Natural killer cell (primary cell): ENCODE data around the gene FAHD2A. TPM values are rescaled to one million over a fixed set of nuclear protein-coding genes. Genes with fewer than 3 reads are reported as not detected.

Experiments
- ATAC-seq, 3 donors: fragments of 150-1000 bp in 2 of 3; fragments of 200-7000 bp in 1 of 3; cut with Tn5 transposase; 1 replicate in 1 of 3; 2 replicates in 2 of 3; pipeline ENCODE4 v1.10.0; 2021; ENCODE audit warnings: mild to moderate bottlenecking in 2 of 3, moderate library complexity in 2 of 3
- DNase-seq, 2 donors: peaks; one replicate each; pipeline versions ENCODE4 v3.0.0 to v3.0.0-alpha.2; 2013 to 2021; ENCODE audit warnings: mixed read lengths in 1 of 2
- H3K27ac ChIP-seq: one replicate; pipeline ENCODE4 v1.5.1; 2013; ENCODE audit warnings: mild to moderate bottlenecking, low read length
- H3K27me3 ChIP-seq: one replicate; pipeline ENCODE4 v1.6.1; 2013; ENCODE audit warnings: low read length; ENCODE audit not compliant: control insufficient read depth, insufficient read depth
- H3K36me3 ChIP-seq: one replicate; pipeline ENCODE4 v1.6.1; 2013; ENCODE audit warnings: low read length; ENCODE audit not compliant: control insufficient read depth, insufficient read depth
- H3K4me1 ChIP-seq: one replicate; pipeline ENCODE4 v1.6.1; 2013; ENCODE audit warnings: low read length; ENCODE audit not compliant: control insufficient read depth, insufficient read depth
- H3K4me3 ChIP-seq: one replicate; pipeline ENCODE4 v1.5.1; 2013; ENCODE audit warnings: low read length
- H3K9me3 ChIP-seq: one replicate; pipeline ENCODE4 v1.6.1; 2013; ENCODE audit warnings: low read length; ENCODE audit not compliant: control insufficient read depth, insufficient read depth
- H3K27ac Mint-ChIP-seq, 2 donors: one replicate each; pipeline ENCODE4 v1.8.0; 2022; ENCODE audit warnings: mild to moderate bottlenecking in 2 of 2, mixed read lengths in 2 of 2, moderate library complexity in 1 of 2
- H3K27me3 Mint-ChIP-seq, 2 donors: one replicate each; pipeline ENCODE4 v1.8.0; 2022; ENCODE audit warnings: low read depth in 2 of 2, mixed read lengths in 2 of 2
- H3K36me3 Mint-ChIP-seq: one replicate; pipeline ENCODE4 v1.8.0; 2022; ENCODE audit warnings: mixed read lengths
- H3K4me1 Mint-ChIP-seq, 2 donors: one replicate each; pipeline ENCODE4 v1.8.0; 2022; ENCODE audit warnings: mixed read lengths in 2 of 2
- H3K4me3 Mint-ChIP-seq: one replicate; pipeline ENCODE4 v1.8.0; 2022; ENCODE audit warnings: mild to moderate bottlenecking, moderate library complexity, mixed read lengths
- H3K9me3 Mint-ChIP-seq, 2 donors: one replicate each; pipeline ENCODE4 v1.8.0; 2022; ENCODE audit warnings: mixed read lengths in 2 of 2
- WGBS: methylation state at CpG from one replicate; pipeline ENCODE4 v1.1.7; 2013; ENCODE audit warnings: missing lambda C conversion rate; ENCODE audit not compliant: insufficient coverage; 5-methylcytosine and 5-hydroxymethylcytosine counted together
- intact Hi-C: fragments of 100-400 bp; cut with micrococcal nuclease; formaldehyde crosslinking; loops from one replicate; pipeline ENCODE4 v1.14.2; 2022
- total RNA-seq, 4 donors: library from RNA; stranded (reverse); fragments of 120-200 nt in 1 of 4; gene quantifications; one replicate each; pipeline versions ENCODE4 v1.2.3 to v1.2.4, GENCODE V29; 2013 to 2022
- TF ChIP-seq, protein P1 (sequence below): fragments of 200-600 bp; IDR thresholded peaks from one replicate; pipeline ENCODE4 v1.8.0; 2022; ENCODE audit warnings: antibody characterized with exemption

The FAHD2A gene
- total RNA-seq, 3 donors from 2014 or later (not counting 1 experiment from before 2014, with no cell fraction given): 21.6 to 25.4 (median 22.0) TPM

- TF ChIP-seq, protein P1, sequence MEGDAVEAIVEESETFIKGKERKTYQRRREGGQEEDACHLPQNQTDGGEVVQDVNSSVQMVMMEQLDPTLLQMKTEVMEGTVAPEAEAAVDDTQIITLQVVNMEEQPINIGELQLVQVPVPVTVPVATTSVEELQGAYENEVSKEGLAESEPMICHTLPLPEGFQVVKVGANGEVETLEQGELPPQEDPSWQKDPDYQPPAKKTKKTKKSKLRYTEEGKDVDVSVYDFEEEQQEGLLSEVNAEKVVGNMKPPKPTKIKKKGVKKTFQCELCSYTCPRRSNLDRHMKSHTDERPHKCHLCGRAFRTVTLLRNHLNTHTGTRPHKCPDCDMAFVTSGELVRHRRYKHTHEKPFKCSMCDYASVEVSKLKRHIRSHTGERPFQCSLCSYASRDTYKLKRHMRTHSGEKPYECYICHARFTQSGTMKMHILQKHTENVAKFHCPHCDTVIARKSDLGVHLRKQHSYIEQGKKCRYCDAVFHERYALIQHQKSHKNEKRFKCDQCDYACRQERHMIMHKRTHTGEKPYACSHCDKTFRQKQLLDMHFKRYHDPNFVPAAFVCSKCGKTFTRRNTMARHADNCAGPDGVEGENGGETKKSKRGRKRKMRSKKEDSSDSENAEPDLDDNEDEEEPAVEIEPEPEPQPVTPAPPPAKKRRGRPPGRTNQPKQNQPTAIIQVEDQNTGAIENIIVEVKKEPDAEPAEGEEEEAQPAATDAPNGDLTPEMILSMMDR: no peak
- Histone ChIP-seq H3K4me3 (no peak overlapping the region), H3K4me1 (peaks cover 6% of the 10 kb centered on the region), H3K27ac (no peak overlapping the region), H3K36me3 (no peaks in the 10 kb centered on the region), H3K27me3 (no peaks in the 10 kb centered on the region), H3K9me3 (no peaks in the 10 kb centered on the region)
- Mint-ChIP-seq H3K4me1 (no peaks in the 10 kb centered on the region), H3K9me3 (no peaks in the 10 kb centered on the region), H3K27ac (no peak overlapping the region), H3K27me3 (no peaks in the 10 kb centered on the region), H3K36me3 (no peaks in the 10 kb centered on the region), H3K4me3 (no peak overlapping the region)
- WGBS: 85% methylated on average over 11 of the region's 11 CpGs
- ATAC-seq: no peak
- DNase-seq: no peak
- intact Hi-C loops: no loop called here
Measured at GRCh38 chr2:95390881-95391321, 11.6 kb upstream of the FAHD2A start.

DNA sequence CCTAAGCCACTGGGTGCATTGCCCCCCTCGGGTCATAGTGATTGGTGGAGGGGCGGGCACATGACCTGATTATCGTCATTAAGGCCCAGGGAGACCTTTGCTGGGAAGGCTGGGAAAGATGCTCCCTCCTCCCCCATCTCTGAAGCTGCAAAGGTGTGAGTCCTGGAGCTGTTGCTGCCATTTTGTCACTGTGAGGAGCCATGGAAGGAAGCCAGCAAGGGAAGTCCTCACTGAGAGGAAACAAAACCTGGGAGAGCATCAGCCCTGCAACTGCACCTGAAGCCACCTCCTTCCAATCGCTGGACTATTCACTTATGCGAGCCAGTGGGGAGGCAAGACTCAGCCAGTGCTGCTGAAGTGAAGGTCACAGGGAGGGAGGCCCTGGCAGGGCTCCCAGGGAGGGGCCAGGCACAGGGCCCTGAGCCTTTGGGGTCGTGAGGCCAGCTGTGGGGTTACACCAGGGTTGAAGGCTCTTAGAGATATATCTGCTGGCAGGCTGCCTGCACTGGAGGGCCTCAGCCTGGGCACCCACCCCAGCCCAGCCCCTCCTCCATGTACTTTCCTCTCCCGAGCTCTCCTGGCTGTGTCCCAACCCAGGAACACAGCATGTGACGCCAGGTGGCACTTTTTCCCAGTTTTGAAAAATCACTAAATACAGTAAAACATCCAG, 10.7 kb upstream of the FAHD2A start:
- ATAC-seq: no peak
- 85% methylated on average over 8 of the region's 8 CpGs for WGBS
- Histone ChIP-seq H3K27me3 (no peaks in the 10 kb centered on the region), H3K9me3 (no peaks in the 10 kb centered on the region), H3K4me1 (peaks cover 6% of the 10 kb centered on the region), H3K4me3 (no peak overlapping the region), H3K27ac (no peak overlapping the region), H3K36me3 (no peaks in the 10 kb centered on the region)
- intact Hi-C loops: no loop called here
- H3K27ac Mint-ChIP-seq: no peak overlapping the region
- DNase-seq: no peak
- TF ChIP-seq, protein P1: no peak
- H3K9me3 Mint-ChIP-seq: no peaks in the 10 kb centered on the region
- H3K27me3 Mint-ChIP-seq: no peaks in the 10 kb centered on the region
- H3K36me3 Mint-ChIP-seq: no peaks in the 10 kb centered on the region
- no peak overlapping the region for H3K4me3 Mint-ChIP-seq
- no peaks in the 10 kb centered on the region for H3K4me1 Mint-ChIP-seq

DNA sequence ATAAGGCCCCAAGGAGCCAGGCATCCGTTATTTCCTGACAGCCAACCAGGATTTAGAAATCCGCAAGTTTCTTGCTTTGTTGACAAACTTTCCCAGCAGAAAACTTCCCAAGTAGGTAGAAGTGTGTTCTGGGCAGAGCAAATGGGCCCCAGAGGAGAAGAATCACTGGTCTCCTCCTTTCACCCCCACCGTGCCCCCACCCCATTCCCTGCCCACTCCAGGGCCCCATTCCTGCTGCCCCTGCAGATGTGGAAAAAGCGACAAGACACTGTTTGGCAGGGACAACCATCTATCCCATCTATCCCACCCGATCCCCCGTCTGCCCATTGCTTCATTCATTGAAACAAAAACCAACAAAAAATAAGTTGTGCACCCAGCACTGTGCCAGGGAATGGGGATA, 10.2 kb upstream of the FAHD2A start:
- Histone ChIP-seq H3K27me3 (no peaks in the 10 kb centered on the region), H3K27ac (no peak overlapping the region), H3K36me3 (no peaks in the 10 kb centered on the region), H3K4me1 (peaks cover 6% of the 10 kb centered on the region), H3K4me3 (no peak overlapping the region), H3K9me3 (no peaks in the 10 kb centered on the region)
- ATAC-seq (no peak), DNase-seq (no peak)
- intact Hi-C loops: no loop called here
- no peak overlapping the region for H3K4me3 Mint-ChIP-seq
- H3K9me3 Mint-ChIP-seq: no peaks in the 10 kb centered on the region
- H3K27ac Mint-ChIP-seq: no peak overlapping the region
- 93% methylated on average over 6 of the region's 6 CpGs for WGBS
- H3K27me3 Mint-ChIP-seq: no peaks in the 10 kb centered on the region
- TF ChIP-seq, protein P1: no peak
- H3K4me1 Mint-ChIP-seq: no peaks in the 10 kb centered on the region
- no peaks in the 10 kb centered on the region for H3K36me3 Mint-ChIP-seq
